ACC112 (cell line): ENCODE data around the gene AXIN2.

Experiments used
- H2AFZ ChIP-seq: fragments of 200-600 bp; sonication (generic); one replicate; pipeline ENCODE4 v1.6.0; 2017; ENCODE audit warnings: antibody characterized with exemption, low read length; ENCODE audit not compliant: unreplicated experiment
- H3K27ac ChIP-seq: fragments of 200-600 bp; sonication (generic); 2 replicates; pipeline ENCODE4 v1.5.1; 2014; ENCODE audit warnings: low read depth, mild to moderate bottlenecking, antibody characterized with exemption, low read length, moderate library complexity
- H3K27me3 ChIP-seq: fragments of 200-600 bp; sonication (generic); 2 replicates; pipeline ENCODE4 v1.6.1; 2014; ENCODE audit warnings: mild to moderate bottlenecking, antibody characterized with exemption, low read length, moderate library complexity, mixed read lengths; ENCODE audit not compliant: insufficient read depth
- H3K36me3 ChIP-seq: fragments of 200-600 bp; sonication (generic); 2 replicates; pipeline ENCODE4 v1.6.1; 2016; ENCODE audit warnings: mild to moderate bottlenecking, antibody characterized with exemption, low read length, moderate library complexity, mixed read lengths; ENCODE audit not compliant: insufficient read depth
- H3K4me1 ChIP-seq: fragments of 200-600 bp; sonication (generic); one replicate; pipeline ENCODE4 v1.6.1; 2016; ENCODE audit warnings: low read length, mixed read lengths; ENCODE audit not compliant: insufficient read depth, unreplicated experiment, control insufficient read depth
- H3K4me3 ChIP-seq: fragments of 200-600 bp; sonication (generic); 2 replicates; pipeline ENCODE4 v1.5.1; 2014; ENCODE audit warnings: mild to moderate bottlenecking, low read depth, low read length
- H3K79me2 ChIP-seq: fragments of 200-600 bp; sonication (generic); one replicate; pipeline ENCODE4 v1.6.0; 2016; ENCODE audit warnings: low read length; ENCODE audit not compliant: control insufficient read depth, unreplicated experiment, insufficient read depth

AXIN2 gene

DNA sequence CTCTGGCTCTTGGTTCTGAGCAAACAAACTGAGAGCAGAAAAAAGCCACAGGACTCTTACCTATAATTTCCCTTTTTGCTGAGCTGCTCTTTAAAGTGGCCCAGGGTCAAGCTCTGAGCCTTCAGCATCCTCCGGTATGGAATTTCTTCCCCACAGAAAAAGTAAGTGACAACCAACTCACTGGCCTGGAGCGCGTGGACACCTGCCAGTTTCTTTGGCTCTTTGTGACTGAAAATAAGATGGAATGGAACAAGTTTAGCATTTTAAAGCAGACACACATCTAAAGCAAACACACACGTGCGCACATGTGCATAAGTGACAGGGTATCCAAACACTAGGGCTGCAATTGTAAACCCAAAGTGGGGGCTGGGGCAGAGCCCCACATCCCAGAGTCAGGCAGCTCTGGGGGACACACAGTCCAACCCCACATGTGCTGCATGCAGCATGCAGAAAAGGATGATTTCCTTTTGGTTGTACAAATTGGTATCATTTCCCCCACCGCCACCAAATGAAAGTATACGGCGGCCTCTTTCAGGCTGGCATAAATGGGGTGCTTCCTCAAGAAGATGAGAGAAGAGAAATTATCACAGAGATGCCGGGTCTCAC is 27.5 kb downstream of the AXIN2 start:
- Histone ChIP-seq H3K36me3 (no peaks in the 10 kb centered on the region), H2AFZ (no peak overlapping the region), H3K4me3 (no peak overlapping the region), H3K4me1 (peaks cover 20% of the 10 kb centered on the region), H3K27me3 (no peaks in the 10 kb centered on the region), H3K27ac (no peak overlapping the region), H3K79me2 (no peaks in the 10 kb centered on the region)

- no peaks in the 10 kb centered on the region for H3K79me2 ChIP-seq
- H3K27me3 ChIP-seq: no peaks in the 10 kb centered on the region
- H3K36me3 ChIP-seq: no peaks in the 10 kb centered on the region; the same call in 1 of the 2 replicates
- H2AFZ ChIP-seq: no peak overlapping the region
- H3K27ac ChIP-seq: no peak overlapping the region
- peaks cover 20% of the 10 kb centered on the region for H3K4me1 ChIP-seq
- no peak overlapping the region for H3K4me3 ChIP-seq
These were observed 28.2 kb downstream of the AXIN2 start for GRCh38 chr17:65533056-65533745.

DNA sequence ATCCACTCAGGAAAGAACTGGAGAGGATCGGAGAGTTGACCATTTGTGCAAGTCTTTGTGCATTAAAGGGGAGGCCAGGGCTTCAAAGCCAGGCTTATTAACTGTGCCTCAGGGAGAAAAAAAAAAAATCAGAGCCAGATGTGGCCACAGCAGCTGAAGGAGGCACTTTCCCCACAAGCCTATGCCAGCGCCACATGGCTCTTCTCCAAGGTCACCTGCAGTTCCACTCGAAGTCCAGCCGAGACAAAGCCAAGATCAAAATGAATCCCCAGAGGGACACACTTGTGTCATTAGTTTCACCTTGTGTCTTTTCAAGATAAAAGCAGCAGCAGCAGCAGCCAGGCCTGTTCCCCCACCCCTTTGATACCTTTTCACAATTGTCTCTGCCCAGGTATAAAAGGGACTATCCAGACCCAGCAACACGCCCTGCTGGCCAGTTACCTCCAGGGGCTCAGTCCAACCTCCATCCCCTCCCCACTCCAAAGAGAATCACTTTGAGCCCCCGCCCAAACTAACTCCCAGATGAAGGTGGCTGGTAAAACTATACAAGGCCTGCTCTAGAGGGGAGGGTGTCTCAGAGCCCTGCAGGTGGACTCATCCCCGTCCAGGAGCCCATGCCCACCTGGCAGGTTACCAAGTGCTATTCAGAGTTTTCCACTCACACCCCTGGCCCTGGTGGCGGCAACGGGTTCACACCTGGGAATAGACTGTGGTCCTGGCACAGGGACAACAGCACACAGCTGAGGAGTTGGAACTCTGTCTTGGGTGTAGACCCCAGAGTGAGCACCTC is 29.2 kb downstream of the AXIN2 start:
- no peaks in the 10 kb centered on the region; the same call in 1 of the 2 replicates for H3K36me3 ChIP-seq
- H3K79me2 ChIP-seq: no peaks in the 10 kb centered on the region
- H3K27ac ChIP-seq: peak overlapping the region; percentile 55; the same call in 1 of the 2 replicates
- no peak overlapping the region for H2AFZ ChIP-seq
- no peak overlapping the region for H3K4me3 ChIP-seq
- peaks cover 20% of the 10 kb centered on the region for H3K4me1 ChIP-seq
- no peaks in the 10 kb centered on the region for H3K27me3 ChIP-seq

DNA sequence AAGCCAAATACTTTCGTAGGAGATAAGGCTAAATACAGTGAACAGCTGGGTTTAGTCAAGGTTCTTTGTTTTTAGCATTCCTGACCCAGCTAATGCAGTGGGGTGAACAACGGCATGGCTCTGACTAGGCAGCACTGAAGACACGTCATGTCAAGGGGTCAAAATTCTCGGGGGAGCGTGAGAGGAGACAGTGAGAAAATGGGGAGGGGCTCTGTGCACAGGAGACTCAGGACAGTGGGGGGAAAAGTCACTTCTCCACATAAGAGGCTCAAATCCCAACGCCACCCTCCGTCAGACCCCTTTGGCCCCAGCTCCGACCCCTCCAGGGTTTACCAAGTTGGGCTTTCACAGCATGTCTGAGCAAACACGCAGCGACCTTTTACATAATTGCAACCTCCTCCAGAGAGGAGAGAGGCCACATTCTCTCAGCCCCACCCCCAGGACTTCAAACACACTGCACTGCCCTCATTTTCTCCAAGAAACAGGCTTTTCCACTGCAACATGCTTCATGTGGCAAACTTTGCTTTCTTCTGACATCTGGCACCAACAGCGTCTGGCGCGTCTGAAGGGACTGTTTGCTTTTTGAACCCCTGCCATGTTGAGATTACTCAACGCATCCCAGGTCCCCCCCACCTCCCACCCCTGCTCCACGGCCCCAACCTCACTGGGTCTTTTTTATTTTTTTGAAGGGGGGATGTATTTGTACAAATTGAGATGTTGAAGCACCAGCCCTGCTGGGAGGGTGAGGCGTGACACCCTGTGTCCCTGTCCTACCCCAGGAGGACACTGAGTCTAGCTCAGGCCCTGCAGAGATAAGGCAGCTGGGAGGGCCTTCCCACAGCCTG is 30.0 kb downstream of the AXIN2 start:
- peak overlapping the region; percentile 34; the same call in 1 of the 2 replicates for H3K4me3 ChIP-seq
- no peaks in the 10 kb centered on the region; the same call in 1 of the 2 replicates for H3K36me3 ChIP-seq
- H3K4me1 ChIP-seq: peaks cover 20% of the 10 kb centered on the region
- H3K79me2 ChIP-seq: no peaks in the 10 kb centered on the region
- peak overlapping the region; percentile 70 for H2AFZ ChIP-seq
- no peaks in the 10 kb centered on the region for H3K27me3 ChIP-seq
- peak overlapping the region; percentile 55 for H3K27ac ChIP-seq

GRCh38 chr17:65530523-65531255 is 30.8 kb downstream of the AXIN2 start:
- Histone ChIP-seq H2AFZ (no peak overlapping the region), H3K36me3 (no peaks in the 10 kb centered on the region; the same call in 1 of the 2 replicates), H3K4me3 (peak overlapping the region; percentile 34; the same call in 1 of the 2 replicates), H3K27me3 (no peaks in the 10 kb centered on the region), H3K79me2 (no peaks in the 10 kb centered on the region), H3K27ac (peak overlapping the region; percentile 55), H3K4me1 (peaks cover 20% of the 10 kb centered on the region)

DNA sequence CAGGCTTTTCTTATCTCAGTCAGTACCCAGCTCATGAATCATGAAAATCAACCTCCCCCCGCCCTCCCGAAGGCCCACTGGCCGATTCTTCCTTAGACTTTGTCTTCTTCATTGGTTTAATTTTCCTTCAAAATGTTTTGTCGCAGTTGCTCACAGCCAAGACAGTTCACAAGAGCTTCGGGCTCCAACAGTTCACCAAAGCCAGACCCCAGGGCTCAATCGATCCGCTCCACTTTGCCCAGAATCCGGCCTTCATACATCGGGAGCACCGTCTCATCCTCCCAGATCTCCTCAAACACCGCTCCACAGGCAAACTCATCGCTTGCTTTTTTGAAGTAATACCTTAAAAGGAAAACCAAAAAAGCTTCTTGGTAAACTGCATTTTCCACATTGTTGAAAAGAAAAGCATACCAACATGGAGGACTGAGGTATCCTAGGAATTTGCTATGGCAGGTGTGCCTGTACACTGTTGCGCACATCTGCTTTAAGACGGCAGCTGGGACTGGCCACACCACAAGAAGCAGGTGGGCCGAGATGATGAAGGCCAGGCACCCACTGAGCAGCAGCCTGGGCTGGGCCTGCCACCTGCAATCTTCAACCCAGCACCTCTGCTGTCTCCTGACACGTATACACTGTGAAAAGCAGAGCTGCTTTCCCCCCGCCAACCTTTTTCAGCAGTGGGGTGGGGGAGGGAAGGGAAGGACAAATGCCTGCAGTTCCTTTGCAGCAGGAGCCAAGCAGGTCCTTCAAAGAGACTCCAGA is 31.5 kb downstream of the AXIN2 start:
- H3K36me3 ChIP-seq: no peaks in the 10 kb centered on the region; the same call in 1 of the 2 replicates
- peaks cover 20% of the 10 kb centered on the region for H3K4me1 ChIP-seq
- H2AFZ ChIP-seq: no peak overlapping the region
- no peak overlapping the region for H3K27ac ChIP-seq
- no peak overlapping the region for H3K4me3 ChIP-seq
- no peaks in the 10 kb centered on the region for H3K27me3 ChIP-seq
- no peaks in the 10 kb centered on the region for H3K79me2 ChIP-seq

DNA sequence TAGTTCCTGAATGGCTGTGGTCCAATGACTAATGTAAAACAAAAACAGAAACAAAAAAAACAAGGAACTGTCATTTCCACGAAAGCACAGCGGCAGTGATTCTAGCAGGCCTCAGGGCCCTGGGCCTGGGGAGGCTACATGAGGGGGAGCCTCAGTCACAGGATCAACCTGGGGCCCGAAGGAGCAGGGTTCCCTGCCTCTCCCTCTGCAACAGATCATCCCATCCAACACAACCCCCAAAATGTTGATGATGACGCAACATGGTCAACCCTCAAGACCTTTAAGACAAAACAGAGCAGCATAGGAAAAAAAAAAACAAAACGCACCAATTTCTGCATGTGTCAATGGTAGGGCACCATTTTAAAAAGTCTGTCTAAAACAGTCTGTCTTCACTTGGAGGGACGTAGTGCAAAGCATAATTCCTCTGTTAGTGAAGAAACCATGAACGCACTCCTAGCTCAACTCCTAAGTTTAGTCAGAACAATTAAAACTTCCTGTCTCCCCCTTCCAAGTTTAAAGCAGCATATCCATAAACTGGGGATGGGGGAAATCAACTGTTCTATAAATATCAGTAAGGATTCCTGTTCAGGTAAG is 32.3 kb downstream of the AXIN2 start:
- no peak overlapping the region for H3K27ac ChIP-seq
- H3K27me3 ChIP-seq: no peaks in the 10 kb centered on the region
- H3K4me3 ChIP-seq: no peak overlapping the region
- no peaks in the 10 kb centered on the region for H3K79me2 ChIP-seq
- no peaks in the 10 kb centered on the region; the same call in 1 of the 2 replicates for H3K36me3 ChIP-seq
- no peak overlapping the region for H2AFZ ChIP-seq
- peaks cover 20% of the 10 kb centered on the region for H3K4me1 ChIP-seq

GRCh38 chr17:65527857-65528591 is 33.4 kb downstream of the AXIN2 start:
- Histone ChIP-seq H3K4me1 (peaks cover 24% of the 10 kb centered on the region), H3K79me2 (no peaks in the 10 kb centered on the region), H3K4me3 (no peak overlapping the region), H2AFZ (no peak overlapping the region), H3K27ac (no peak overlapping the region), H3K27me3 (no peaks in the 10 kb centered on the region), H3K36me3 (no peaks in the 10 kb centered on the region; the same call in 1 of the 2 replicates)
